NCI-H1092 treated with DMSO at 0.1 percent for 48 hours (cell line): ENCODE results near the gene SRM.
A peak's percentile ranks its signal among the peaks of the same experiment; 100 is the strongest.

Experiments
- DNase-seq: peaks from one replicate; lab custom pipeline; 2025; lab: John Stamatoyannopoulos, UW

The SRM gene

GRCh38 chr1:11013160-11013531, 46.7 kb downstream of the SRM start:
- no peak for DNase-seq

GRCh38 chr1:11012260-11013159, 47.3 kb downstream of the SRM start, which contains the start of gene TARDBP:
Gene TARDBP (plus strand): TSS chr1:11012654. CDS start chr1:11013728, 1,074 bp downstream.
- peak; percentile 98 for DNase-seq
